Endothelial cell of umbilical vein (primary cell): ENCODE data around the gene SLC15A5. TPM values are rescaled to one million over a fixed set of nuclear protein-coding genes. Genes with fewer than 3 reads are reported as not detected.

Experiments used
- BruUV-seq: library from RNA; stranded (reverse); fragments of 400-500 nt; replicated peaks from 2 replicates; lab custom pipeline; 2021; lab: Mats Ljungman, UMichigan
- CTCF ChIA-PET: fragments of 300-600, 350-600 bp; sonication (Branson Sonifier 250); formaldehyde crosslinking; loops from one replicate; lab custom pipeline; 2021; ENCODE audit warnings: antibody characterized with exemption, inconsistent platforms; lab: Charles Lee
- POLR2A ChIA-PET: fragments of 300-600, 350-600 bp; sonication (Branson Sonifier 250); formaldehyde crosslinking; loops from one replicate; lab custom pipeline; 2021; ENCODE audit warnings: antibody characterized with exemption, inconsistent platforms; lab: Charles Lee
- DNase-seq: peaks from one replicate; pipeline ENCODE4 v3.0.0-alpha.2; 2011; ENCODE audit warnings: low read depth, low spot score
- FAIRE-seq: peaks from 2 replicates; lab custom pipeline; 2011; peaks lifted over from hg19 to GRCh38; lab: Jason Lieb, UNC
- H2AFZ ChIP-seq: 2 replicates; pipeline ENCODE4 v1.6.0; 2012; ENCODE audit warnings: low read depth, low read length, control low read depth, inconsistent platforms
- H3K27ac ChIP-seq: 2 replicates; pipeline ENCODE4 v1.5.1; 2011; ENCODE audit warnings: low read depth, mild to moderate bottlenecking, control low read depth, low read length, moderate library complexity; ENCODE audit not compliant: insufficient read depth
- H3K27me3 ChIP-seq, 2 experiments: 2 replicates each; pipeline versions ENCODE4 v1.6.0 to v1.6.1; 2011; ENCODE audit warnings: low read length in 2 of 2, mixed read lengths in 1 of 2; ENCODE audit not compliant: control insufficient read depth in 2 of 2, insufficient read depth in 2 of 2
- H3K36me3 ChIP-seq, 2 experiments: 2 replicates in 1 of 2; 3 replicates in 1 of 2; pipeline ENCODE4 v1.5.1; 2011; ENCODE audit warnings: low read length in 2 of 2, mild to moderate bottlenecking in 1 of 2, moderate library complexity in 1 of 2; ENCODE audit not compliant: control insufficient read depth in 2 of 2, insufficient read depth in 2 of 2; ENCODE audit errors: extremely low read depth in 1 of 2
- H3K4me1 ChIP-seq: 3 replicates; pipeline ENCODE4 v1.5.1; 2011; ENCODE audit warnings: mild to moderate bottlenecking, low read length; ENCODE audit not compliant: control insufficient read depth, insufficient read depth; ENCODE audit errors: extremely low read depth
- H3K4me2 ChIP-seq: 2 replicates; pipeline ENCODE4 v1.6.1; 2011; ENCODE audit warnings: low read length, control low read depth, mixed read lengths; ENCODE audit not compliant: insufficient read depth
- H3K4me3 ChIP-seq, 3 experiments: fragments of 200-600 bp in 1 of 3; sonication (generic), shearing (Covaris generic) in 1 of 3; replicated peaks in 1 of 3; 2 replicates each; pipeline ENCODE4 v1.5.1; 2011 to 2016; ENCODE audit warnings: control low read depth in 3 of 3, low read length in 3 of 3, mild to moderate bottlenecking in 2 of 3, inconsistent platforms in 1 of 3, low read depth in 1 of 3, moderate library complexity in 1 of 3; ENCODE audit not compliant: insufficient read depth in 1 of 3
- H3K79me2 ChIP-seq: 2 replicates; pipeline ENCODE4 v1.6.0; 2012; ENCODE audit warnings: low read length, inconsistent platforms; ENCODE audit not compliant: control insufficient read depth, insufficient read depth
- H3K9ac ChIP-seq: replicated peaks from 2 replicates; pipeline ENCODE3; 2011; ENCODE audit warnings: low read length, control low read depth; ENCODE audit not compliant: insufficient read depth; ENCODE audit errors: extremely low read depth
- H3K9me1 ChIP-seq: replicated peaks from 3 replicates; pipeline ENCODE4 v1.6.0; 2011; ENCODE audit warnings: mild to moderate bottlenecking, low read length; ENCODE audit not compliant: control insufficient read depth, insufficient read depth; ENCODE audit errors: extremely low read depth
- H3K9me3 ChIP-seq: replicated peaks from 2 replicates; pipeline ENCODE4 v1.5.1; 2012; ENCODE audit warnings: low read length, inconsistent platforms; ENCODE audit not compliant: control insufficient read depth, insufficient read depth
- H4K20me1 ChIP-seq: replicated peaks from 2 replicates; pipeline ENCODE3; 2011; ENCODE audit warnings: mild to moderate bottlenecking, low read length; ENCODE audit not compliant: control insufficient read depth, insufficient read depth; ENCODE audit errors: extremely low read depth
- CTCF ChIP-seq, 2 donors: IDR thresholded peaks; 1 replicate in 1 of 2; 2 replicates in 1 of 2; pipeline ENCODE4 v1.5.1; 2011; ENCODE audit warnings: low read length in 2 of 2, mild to moderate bottlenecking in 2 of 2, moderate library complexity in 2 of 2, control low read depth in 1 of 2, inconsistent platforms in 1 of 2, low read depth in 1 of 2; ENCODE audit not compliant: insufficient read depth in 1 of 2; ENCODE audit errors: extremely low read depth in 1 of 2
- EZH2 ChIP-seq: IDR thresholded peaks from 2 replicates; pipeline ENCODE4 v1.6.1; 2012; ENCODE audit warnings: borderline replicate concordance, low read depth, mild to moderate bottlenecking, moderate library complexity, low read length, inconsistent platforms; ENCODE audit not compliant: severe bottlenecking
- FOS ChIP-seq: IDR thresholded peaks from 2 replicates; pipeline ENCODE4 v1.6.1; 2011; ENCODE audit warnings: mild to moderate bottlenecking, low read length, moderate library complexity, borderline replicate concordance; ENCODE audit not compliant: insufficient read depth
- GATA2 ChIP-seq: IDR thresholded peaks from 2 replicates; pipeline ENCODE4 v1.7.0; 2011; ENCODE audit warnings: low read depth, mild to moderate bottlenecking, moderate library complexity, mixed read lengths, low read length; ENCODE audit not compliant: insufficient read length, insufficient read depth
- JUN ChIP-seq: IDR thresholded peaks from 2 replicates; pipeline ENCODE4 v1.6.1; 2011; ENCODE audit warnings: borderline replicate concordance, low read depth; ENCODE audit not compliant: insufficient read length, insufficient read depth
- MAX ChIP-seq: IDR thresholded peaks from 2 replicates; pipeline ENCODE4 v1.6.1; 2011; ENCODE audit not compliant: insufficient read depth, insufficient read length
- MYC ChIP-seq: IDR thresholded peaks from one replicate; pipeline ENCODE4 v1.6.1; 2011; ENCODE audit warnings: mild to moderate bottlenecking, low read depth, low read length
- POLR2A ChIP-seq: IDR thresholded peaks from 2 replicates; pipeline ENCODE4 v1.6.1; 2012; ENCODE audit warnings: low read depth, mild to moderate bottlenecking, control low read depth, low read length
- POLR2AphosphoS5 ChIP-seq: IDR thresholded peaks from 2 replicates; pipeline ENCODE4 v1.6.1; 2012; ENCODE audit warnings: low read depth, mild to moderate bottlenecking, control low read depth, low read length, moderate library complexity; ENCODE audit not compliant: insufficient read depth
- dilution Hi-C: fragments of 300-500 bp; cut with MboI; formaldehyde crosslinking; loops from one replicate; pipeline ENCODE4 v1.15.0; 2019; ENCODE audit warnings: low sequenced_read_pairs; ENCODE audit not compliant: extremely low pct_ligation_motif_present
- intact Hi-C: fragments of 100-400 bp; cut with micrococcal nuclease; formaldehyde crosslinking; loops from one replicate; pipeline ENCODE4 v1.10.0; 2022
- polyA plus RNA-seq, 4 experiments: library from polyadenylated mRNA; depleted of rRNA in 3 of 4; stranded (reverse) in 3 of 4; unstranded in 1 of 4; fragments of >200 nt; gene quantifications; 2 replicates each; pipeline versions ENCODE4 v1.2.1 to v1.2.3, GENCODE V29; 2011 to 2012; ENCODE audit warnings: missing spikeins in 1 of 4
- total RNA-seq: library from RNA; stranded (reverse); gene quantifications from 2 replicates; pipeline ENCODE4 v1.2.3, GENCODE V29; 2021

SLC15A5 gene
- total and polyA plus RNA-seq, 2 donors (not counting 3 experiments of a cell fraction or from before 2014, with no cell fraction given): not detected

GRCh38 chr12:16281157-16281556, 3.7 kb upstream of the SLC15A5 start:
- FAIRE-seq (no peak), DNase-seq (no peak)
- Histone ChIP-seq H3K4me2 (no peak overlapping the region), H3K27ac (no peak overlapping the region), H3K9me1 (no peaks in the 10 kb centered on the region), H3K9me3 (no peaks in the 10 kb centered on the region), H3K4me1 (no peaks in the 10 kb centered on the region), H3K79me2 (no peaks in the 10 kb centered on the region), H4K20me1 (no peaks in the 10 kb centered on the region), H3K9ac (no peak overlapping the region), H3K27me3 (no peaks in the 10 kb centered on the region), H2AFZ (no peak overlapping the region), H3K4me3 (no peak overlapping the region), H3K36me3 (no peaks in the 10 kb centered on the region)
- ChIA-PET POLR2A (no interaction called here), CTCF (no interaction called here)
- intact Hi-C loops: no loop called here
- TF ChIP-seq JUN: no peak
- TF ChIP-seq FOS: no peak
- TF ChIP-seq POLR2A: no peak
- no peak for TF ChIP-seq EZH2
- TF ChIP-seq CTCF (IDR thresholded peaks at IDR 0.05; ENCODE audit: extremely low read depth in 1 of 2, insufficient read depth in 1 of 2, low read depth in 1 of 2, low read length in 2 of 2): no peak
- TF ChIP-seq MYC: no peak
- TF ChIP-seq GATA2: no peak
- TF ChIP-seq MAX: no peak
- no peak for TF ChIP-seq POLR2AphosphoS5
- dilution Hi-C loops: no loop called here
- no TSS peak for BruUV-seq
